ENCODE measurements around the gene FOXRED2. TPM values are rescaled to one million over a fixed set of nuclear protein-coding genes. Genes with fewer than 3 reads are reported as not detected.

The FOXRED2 gene
- total and polyA plus RNA-seq, 8 donors = 0.76 to 17.5 (median 3.8) TPM

- DNase-seq = no peak
- Histone ChIP-seq H3K27ac (peak overlapping the region in 4 of 5 donors; percentile 76 to 94 (median 84)), H3K27me3 (no peaks in the 10 kb centered on the region), H3K36me3 (peaks cover 13 to 54% (median 52%) of the 10 kb centered on the region in 4 donors), H3K9me3 (no peaks in the 10 kb centered on the region), H3K4me1 (peaks cover 40 to 83% (median 56%) of the 10 kb centered on the region in 4 donors), H3K4me3 (no peak overlapping the region)
- intact Hi-C loops (cut with DNase I; ENCODE audit: low total_unique reads) = no loop called here
- 51 to 71% (median 61%) methylated on average over 13 to 14 of the region's 14 CpGs for WGBS, 5 donors
- peak in 1 of 3 donors; percentile 64 for TF ChIP-seq POLR2AphosphoS5 (IDR thresholded peaks at IDR 0.05)
- no peak for TF ChIP-seq EP300 (IDR thresholded peaks at IDR 0.05)
These were observed 37.6 kb downstream of the FOXRED2 start for GRCh38 chr22:36469094-36469710.

- 67 to 87% (median 76%) methylated on average over 6 to 7 of the region's 7 CpGs for WGBS, 5 donors
- Histone ChIP-seq H3K36me3 (peaks cover 8 to 41% (median 39%) of the 10 kb centered on the region in 4 donors), H3K27me3 (no peaks in the 10 kb centered on the region), H3K4me3 (no peak overlapping the region), H3K9me3 (no peaks in the 10 kb centered on the region), H3K4me1 (peaks cover 40 to 80% (median 51%) of the 10 kb centered on the region in 4 donors), H3K27ac (peak overlapping the region in 4 of 5 donors; percentile 76 to 94 (median 84))
- DNase-seq = no peak
- TF ChIP-seq EP300 (IDR thresholded peaks at IDR 0.05) (no peak), POLR2AphosphoS5 (IDR thresholded peaks at IDR 0.05) (no peak), POLR2A (IDR thresholded peaks at IDR 0.05) (no peak), CTCF (IDR thresholded peaks at IDR 0.05) (no peak)
- intact Hi-C loops (cut with DNase I; ENCODE audit: low total_unique reads) = no loop called here
These were observed 38.9 kb downstream of the FOXRED2 start for GRCh38 chr22:36467946-36468345.

- Histone ChIP-seq H3K27me3 (no peaks in the 10 kb centered on the region), H3K4me1 (peaks cover 42 to 78% (median 55%) of the 10 kb centered on the region in 4 donors), H3K27ac (peak overlapping the region in 4 of 5 donors; percentile 76 to 94 (median 84)), H3K9me3 (no peaks in the 10 kb centered on the region), H3K4me3 (no peak overlapping the region), H3K36me3 (peaks cover 3 to 34% (median 32%) of the 10 kb centered on the region in 4 donors)
- WGBS, 5 donors = 55 to 76% (median 70%) methylated on average over 13 to 14 of the region's 14 CpGs
- intact Hi-C loops (cut with DNase I; ENCODE audit: low total_unique reads) = no loop called here
- DNase-seq = peak in 1 of 2 donors; percentile 72
- TF ChIP-seq CTCF (IDR thresholded peaks at IDR 0.05) (no peak), POLR2AphosphoS5 (IDR thresholded peaks at IDR 0.05) (no peak), POLR2A (IDR thresholded peaks at IDR 0.05) (no peak), EP300 (IDR thresholded peaks at IDR 0.05) (no peak)
These were observed 39.6 kb downstream of the FOXRED2 start for GRCh38 chr22:36467042-36467810.

- intact Hi-C loops (cut with DNase I; ENCODE audit: low total_unique reads) = no loop called here
- Histone ChIP-seq H3K27ac (peak overlapping the region; percentile 75 to 94 (median 82)), H3K4me1 (peaks cover 48 to 88% (median 63%) of the 10 kb centered on the region in 4 donors), H3K36me3 (peaks cover 3 to 24% (median 22%) of the 10 kb centered on the region in 4 donors), H3K9me3 (no peaks in the 10 kb centered on the region), H3K27me3 (no peaks in the 10 kb centered on the region), H3K4me3 (no peak overlapping the region)
- TF ChIP-seq POLR2AphosphoS5 (IDR thresholded peaks at IDR 0.05) (no peak), EP300 (IDR thresholded peaks at IDR 0.05) (no peak), POLR2A (IDR thresholded peaks at IDR 0.05) (no peak), CTCF (IDR thresholded peaks at IDR 0.05) (no peak)
- WGBS, 5 donors = 73 to 89% (median 82%) methylated on average over 4 to 7 of the region's 7 CpGs
- no peak for DNase-seq
These were observed 40.6 kb downstream of the FOXRED2 start for GRCh38 chr22:36466258-36466657.

Data from stomach (tissue), 9 donors.